DOHH2 (cell line): ENCODE data around the gene COL8A2.

Source experiments
- H3F3A ChIP-seq: fragments of 200-600 bp; sonication (generic), shearing (Covaris generic); 2 replicates; pipeline ENCODE4 v1.6.0; 2016; ENCODE audit warnings: antibody characterized with exemption, mild to moderate bottlenecking; ENCODE audit not compliant: control insufficient read depth, insufficient read depth
- H3K27ac ChIP-seq: fragments of 200-600 bp; sonication (generic); 2 replicates; pipeline ENCODE4 v1.5.1; 2014; ENCODE audit warnings: low read depth, mild to moderate bottlenecking, low read length, moderate library complexity
- H3K27me3 ChIP-seq: fragments of 200-600 bp; sonication (generic); 2 replicates; pipeline ENCODE4 v1.6.1; 2014; ENCODE audit warnings: mild to moderate bottlenecking, low read length, mixed read lengths; ENCODE audit not compliant: control insufficient read depth
- H3K36me3 ChIP-seq: fragments of 200-600 bp; sonication (generic); 2 replicates; pipeline ENCODE4 v1.6.1; 2014; ENCODE audit warnings: mild to moderate bottlenecking, low read length, moderate library complexity, mixed read lengths; ENCODE audit not compliant: control insufficient read depth
- H3K4me1 ChIP-seq: fragments of 200-600 bp; sonication (generic); 2 replicates; pipeline ENCODE4 v1.6.1; 2014; ENCODE audit warnings: mild to moderate bottlenecking, low read length, mixed read lengths; ENCODE audit not compliant: control insufficient read depth
- H3K4me2 ChIP-seq: fragments of 200-600 bp; sonication (generic); 2 replicates; pipeline ENCODE4 v1.6.0; 2014; ENCODE audit warnings: mild to moderate bottlenecking, low read length, moderate library complexity
- H3K4me3 ChIP-seq: fragments of 200-600 bp; sonication (generic); 2 replicates; pipeline ENCODE4 v1.5.1; 2014; ENCODE audit warnings: mild to moderate bottlenecking, low read length, mixed read lengths
- H3K79me2 ChIP-seq: fragments of 200-600 bp; sonication (generic); 2 replicates; pipeline ENCODE4 v1.6.1; 2014; ENCODE audit warnings: mild to moderate bottlenecking, low read length, mixed read lengths; ENCODE audit not compliant: control insufficient read depth
- H3K9me2 ChIP-seq: fragments of 200-600 bp; sonication (generic); replicated peaks from 2 replicates; pipeline ENCODE4 v1.6.1; 2014; ENCODE audit warnings: mild to moderate bottlenecking, low read length, mixed read lengths; ENCODE audit not compliant: control insufficient read depth
- H3K9me3 ChIP-seq: fragments of 200-600 bp; sonication (generic); 2 replicates; pipeline ENCODE4 v1.6.1; 2014; ENCODE audit warnings: antibody characterized with exemption, low read length, mixed read lengths; ENCODE audit not compliant: control insufficient read depth, insufficient read depth
- H4K20me1 ChIP-seq: fragments of 200-600 bp; sonication (generic); 2 replicates; pipeline ENCODE4 v1.6.0; 2014; ENCODE audit warnings: low read depth, mild to moderate bottlenecking, antibody characterized with exemption, low read length, moderate library complexity; ENCODE audit not compliant: control insufficient read depth, insufficient read depth
- EZH2phosphoT487 ChIP-seq: fragments of 200-600 bp; sonication (generic); IDR thresholded peaks from 2 replicates; pipeline ENCODE4 v1.6.1; 2017; ENCODE audit warnings: borderline replicate concordance, mild to moderate bottlenecking, antibody characterized with exemption, low read length, moderate library complexity, mixed read lengths
- TF ChIP-seq, protein P1 (sequence below): fragments of 200-600 bp; sonication (generic); IDR thresholded peaks from one replicate; pipeline ENCODE4 v1.5.1; 2014; ENCODE audit warnings: antibody characterized with exemption, mild to moderate bottlenecking, low read depth, low read length; ENCODE audit not compliant: poor library complexity, severe bottlenecking

Gene COL8A2

DNA sequence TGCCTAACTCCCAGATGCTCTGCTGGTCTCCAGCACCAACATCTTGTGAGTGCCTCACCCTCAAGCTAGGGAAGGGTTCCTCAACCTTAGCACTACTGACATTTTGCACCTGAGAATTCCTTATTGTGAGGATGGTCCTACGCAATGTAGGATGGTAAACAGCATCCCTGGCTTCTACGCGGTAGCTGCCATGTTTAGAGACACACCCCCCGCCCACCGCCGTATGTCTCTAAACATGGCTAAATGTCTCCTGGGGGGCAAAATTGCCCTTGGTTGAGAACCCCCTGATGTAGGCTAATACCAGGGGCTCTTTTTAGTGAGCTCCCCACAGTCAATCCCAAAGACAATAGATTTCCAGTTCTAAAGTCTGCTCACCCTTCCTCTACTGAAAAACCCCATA, 28.5 kb upstream of the COL8A2 start:
- peaks cover 66% of the 10 kb centered on the region for H3K4me1 ChIP-seq
- H3K79me2 ChIP-seq, result peaks cover 47% of the 10 kb centered on the region
- H3K27me3 ChIP-seq, result no peaks in the 10 kb centered on the region

GRCh38 chr1:36151845-36152203, 26.8 kb upstream of the COL8A2 start:
- peaks cover 18% of the 10 kb centered on the region for H3K36me3 ChIP-seq
- H3K27ac ChIP-seq, result peak overlapping the region; percentile 69
- peaks cover 7% of the 10 kb centered on the region for H3F3A ChIP-seq
- no peaks in the 10 kb centered on the region for H3K27me3 ChIP-seq
- H3K4me3 ChIP-seq, result peak overlapping the region; percentile 63
- no peaks in the 10 kb centered on the region for H3K9me3 ChIP-seq
- H3K4me1 ChIP-seq, result peaks cover 62% of the 10 kb centered on the region
- no peaks in the 10 kb centered on the region for H3K9me2 ChIP-seq
- peaks cover 47% of the 10 kb centered on the region for H3K79me2 ChIP-seq
- no peaks in the 10 kb centered on the region for H4K20me1 ChIP-seq
- TF ChIP-seq EZH2phosphoT487, result no peak
- TF ChIP-seq, protein P1, sequence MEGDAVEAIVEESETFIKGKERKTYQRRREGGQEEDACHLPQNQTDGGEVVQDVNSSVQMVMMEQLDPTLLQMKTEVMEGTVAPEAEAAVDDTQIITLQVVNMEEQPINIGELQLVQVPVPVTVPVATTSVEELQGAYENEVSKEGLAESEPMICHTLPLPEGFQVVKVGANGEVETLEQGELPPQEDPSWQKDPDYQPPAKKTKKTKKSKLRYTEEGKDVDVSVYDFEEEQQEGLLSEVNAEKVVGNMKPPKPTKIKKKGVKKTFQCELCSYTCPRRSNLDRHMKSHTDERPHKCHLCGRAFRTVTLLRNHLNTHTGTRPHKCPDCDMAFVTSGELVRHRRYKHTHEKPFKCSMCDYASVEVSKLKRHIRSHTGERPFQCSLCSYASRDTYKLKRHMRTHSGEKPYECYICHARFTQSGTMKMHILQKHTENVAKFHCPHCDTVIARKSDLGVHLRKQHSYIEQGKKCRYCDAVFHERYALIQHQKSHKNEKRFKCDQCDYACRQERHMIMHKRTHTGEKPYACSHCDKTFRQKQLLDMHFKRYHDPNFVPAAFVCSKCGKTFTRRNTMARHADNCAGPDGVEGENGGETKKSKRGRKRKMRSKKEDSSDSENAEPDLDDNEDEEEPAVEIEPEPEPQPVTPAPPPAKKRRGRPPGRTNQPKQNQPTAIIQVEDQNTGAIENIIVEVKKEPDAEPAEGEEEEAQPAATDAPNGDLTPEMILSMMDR, result no peak
- H3K4me2 ChIP-seq, result peak overlapping the region; percentile 79

More for the DNA sequence above, 28.5 kb upstream of the COL8A2 start:
- H3K9me3 ChIP-seq, result no peaks in the 10 kb centered on the region
- peaks cover 7% of the 10 kb centered on the region for H3F3A ChIP-seq
- 0 out of 2 replicates have a peak, but pooled peaks cover 4% of the 10 kb centered on the region for H4K20me1 ChIP-seq
- no peak overlapping the region for H3K27ac ChIP-seq
- H3K4me3 ChIP-seq, result no peak overlapping the region
- TF ChIP-seq EZH2phosphoT487, result no peak
- TF ChIP-seq, protein P1, result no peak
- H3K36me3 ChIP-seq, result peaks cover 28% of the 10 kb centered on the region
- no peaks in the 10 kb centered on the region for H3K9me2 ChIP-seq
- no peak overlapping the region for H3K4me2 ChIP-seq

DNA sequence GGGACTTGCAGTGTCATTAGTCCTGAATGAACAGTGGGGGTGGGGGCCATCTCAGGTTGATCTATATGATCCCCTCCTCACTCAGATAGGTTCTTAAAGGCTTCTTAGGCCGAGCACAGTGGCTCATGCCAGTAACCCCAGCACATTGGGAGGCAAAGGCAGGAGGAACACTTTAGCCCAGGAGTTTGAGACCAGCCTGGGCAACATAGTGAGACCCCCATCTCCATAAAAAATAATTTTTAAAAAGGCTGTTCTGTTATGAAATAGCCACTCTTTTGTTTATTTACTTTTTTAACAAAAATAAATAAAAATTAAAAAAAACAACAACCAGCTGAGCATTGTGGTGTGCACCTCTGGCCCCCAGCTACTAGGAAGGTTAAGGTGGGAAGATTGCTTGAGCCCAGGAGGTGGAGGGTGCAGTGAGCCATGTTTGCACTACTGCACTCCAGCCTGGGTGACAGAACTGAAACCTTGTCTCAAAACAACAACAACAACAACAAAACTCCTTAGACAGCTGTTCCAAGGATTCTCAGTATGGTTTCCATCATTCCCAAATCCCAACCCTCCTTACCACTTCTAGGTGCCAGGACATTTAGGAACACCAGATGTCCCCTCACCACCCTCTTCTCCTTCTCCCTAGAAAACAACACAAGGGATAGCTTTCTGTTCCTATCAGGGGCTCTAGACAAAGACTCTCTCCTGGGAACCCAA, 26.3 kb upstream of the COL8A2 start:
- H3K79me2 ChIP-seq, result peaks cover 45% of the 10 kb centered on the region
- no peaks in the 10 kb centered on the region for H4K20me1 ChIP-seq
- peaks cover 7% of the 10 kb centered on the region for H3F3A ChIP-seq
- H3K27ac ChIP-seq, result peak overlapping the region; percentile 69
- no peaks in the 10 kb centered on the region for H3K9me3 ChIP-seq
- H3K27me3 ChIP-seq, result no peaks in the 10 kb centered on the region
- H3K36me3 ChIP-seq, result peaks cover 16% of the 10 kb centered on the region
- H3K4me3 ChIP-seq, result peak overlapping the region; percentile 66
- H3K4me2 ChIP-seq, result peak overlapping the region; percentile 79
- no peak for TF ChIP-seq EZH2phosphoT487
- TF ChIP-seq, protein P1, result no peak
- peaks cover 62% of the 10 kb centered on the region for H3K4me1 ChIP-seq
- no peaks in the 10 kb centered on the region for H3K9me2 ChIP-seq
